HG03575 (cell line): ENCODE results near the gene COA3.

Experiments used
- ATAC-seq: cut with Tn5 transposase; IDR thresholded peaks from one replicate; pipeline ENCODE4 v1.9.1; 2021; ENCODE audit not compliant: unreplicated experiment, insufficient number of reproducible peaks, low FRiP score; ENCODE audit errors: extremely low read depth

Gene COA3

GRCh38 chr17:42798383-42799380 is at the start of gene COA3, which contains the start of gene CNTD1:
COA3 (minus strand) TSS chr17:42798704; CDS start chr17:42798681, 23 bp downstream.
CNTD1 (plus strand) TSS chr17:42798861; CDS start chr17:42799068, 207 bp downstream.
- no peak for ATAC-seq

GRCh38 chr17:42848093-42848492 is 49.6 kb upstream of the COA3 start:
- no peak for ATAC-seq

- no peak for ATAC-seq
Measured at GRCh38 chr17:42846594-42847280, 48.2 kb upstream of the COA3 start.

- ATAC-seq = no peak
Measured at GRCh38 chr17:42845918-42846593, 47.6 kb upstream of the COA3 start.

GRCh38 chr17:42845556-42845917 is 47.0 kb upstream of the COA3 start:
- no peak for ATAC-seq

- ATAC-seq = no peak
Measured at GRCh38 chr17:42844761-42845555, 46.5 kb upstream of the COA3 start.

- no peak for ATAC-seq
Measured at GRCh38 chr17:42844271-42844670, 45.8 kb upstream of the COA3 start, which contains the start of gene AOC2. AOC2 (plus strand) TSS chr17:42844580; CDS start chr17:42844627, 47 bp downstream.

- ATAC-seq = no peak
Measured at GRCh38 chr17:42843358-42843934, 44.9 kb upstream of the COA3 start.

- ATAC-seq = no peak
Measured at GRCh38 chr17:42841975-42842685, 43.6 kb upstream of the COA3 start.

- no peak for ATAC-seq
Measured at GRCh38 chr17:42835732-42836131, 37.2 kb upstream of the COA3 start.

- no peak for ATAC-seq
Measured at GRCh38 chr17:42833767-42834422, 35.4 kb upstream of the COA3 start.

GRCh38 chr17:42832934-42833766 is 34.6 kb upstream of the COA3 start, which contains the start of gene PSME3:
PSME3 (plus strand) TSS chr17:42833397; CDS start chr17:42833632, 235 bp downstream.
- ATAC-seq = no peak

GRCh38 chr17:42832213-42832933 is 33.9 kb upstream of the COA3 start:
- ATAC-seq = no peak

GRCh38 chr17:42830971-42831370 is 32.5 kb upstream of the COA3 start:
- ATAC-seq = no peak

- ATAC-seq = no peak
Measured at GRCh38 chr17:42827472-42827871, 29.0 kb upstream of the COA3 start.

GRCh38 chr17:42821176-42821575 is 22.7 kb upstream of the COA3 start:
- no peak for ATAC-seq
